WTC11 (cell line): ENCODE data around the gene BACH2. TPM values are rescaled to one million over a fixed set of nuclear protein-coding genes. Genes with fewer than 3 reads are reported as not detected.

ENCODE experiments used
- ATAC-seq: fragments of 200-7000 bp; cut with Tn5 transposase; 2 replicates; pipeline ENCODE4 v1.10.0; 2021; ENCODE audit warnings: mild to moderate bottlenecking, moderate library complexity
- CTCF ChIA-PET: fragments of 300-600 bp; sonication (Branson Sonifier 250); formaldehyde crosslinking; loops from one replicate; lab custom pipeline; 2021; ENCODE audit warnings: antibody characterized with exemption; lab: Charles Lee
- POLR2A ChIA-PET: fragments of 350-600 bp; sonication (Branson Sonifier 250); formaldehyde crosslinking; loops from one replicate; lab custom pipeline; 2021; ENCODE audit warnings: antibody characterized with exemption; lab: Charles Lee
- DNase-seq: peaks from one replicate; pipeline ENCODE4 v3.0.0; 2021; ENCODE audit warnings: low spot score
- H3K27ac Mint-ChIP-seq: 2 replicates; pipeline ENCODE4 v1.8.0; 2021; ENCODE audit warnings: mixed read lengths
- H3K27me3 Mint-ChIP-seq: 2 replicates; pipeline ENCODE4 v1.8.0; 2021; ENCODE audit warnings: low read depth, mild to moderate bottlenecking, moderate library complexity, mixed read lengths
- H3K36me3 Mint-ChIP-seq: 2 replicates; pipeline ENCODE4 v1.8.0; 2021; ENCODE audit warnings: mixed read lengths
- H3K4me1 Mint-ChIP-seq: 2 replicates; pipeline ENCODE4 v1.8.0; 2022; ENCODE audit warnings: mixed read lengths
- H3K4me3 Mint-ChIP-seq: 2 replicates; pipeline ENCODE4 v1.8.0; 2021; ENCODE audit warnings: mild to moderate bottlenecking, moderate library complexity, mixed read lengths
- H3K9me3 Mint-ChIP-seq: 2 replicates; pipeline ENCODE4 v1.8.0; 2021; ENCODE audit warnings: mixed read lengths
- ELF4 ChIP-seq: sonication (generic); formaldehyde crosslinking; IDR thresholded peaks from 2 replicates; pipeline ENCODE4 v1.8.1; 2022; ENCODE audit warnings: low read depth, mild to moderate bottlenecking, moderate library complexity, missing genetic modification reagents
- IRF2 ChIP-seq: sonication (generic); formaldehyde crosslinking; IDR thresholded peaks from 2 replicates; pipeline ENCODE4 v1.8.0; 2022; ENCODE audit warnings: low read depth, missing genetic modification reagents, borderline replicate concordance
- RELA ChIP-seq: sonication (generic); formaldehyde crosslinking; IDR thresholded peaks from 2 replicates; pipeline ENCODE4 v1.8.1; 2022; ENCODE audit warnings: missing genetic modification reagents, mild to moderate bottlenecking, borderline replicate concordance
- ZBTB21 ChIP-seq: sonication (generic); formaldehyde crosslinking; IDR thresholded peaks from 2 replicates; pipeline ENCODE4 v1.8.1; 2023; ENCODE audit warnings: mild to moderate bottlenecking, missing genetic modification reagents, borderline replicate concordance
- ZNF138 ChIP-seq: sonication (generic); formaldehyde crosslinking; conservative IDR thresholded peaks from 2 replicates; pipeline ENCODE4 v1.8.1; 2022; ENCODE audit warnings: mild to moderate bottlenecking, moderate library complexity, missing genetic modification reagents
- total RNA-seq: library from RNA; stranded (reverse); gene quantifications from 3 replicates; pipeline ENCODE4 v1.2.3, GENCODE V29; 2021
- TF ChIP-seq, protein P1 (sequence below): sonication (generic); formaldehyde crosslinking; IDR thresholded peaks from 2 replicates; pipeline ENCODE4 v1.8.1; 2023; ENCODE audit warnings: mild to moderate bottlenecking, missing genetic modification reagents
- TF ChIP-seq, protein P2 (sequence below): sonication (generic); formaldehyde crosslinking; IDR thresholded peaks from 2 replicates; pipeline ENCODE4 v1.8.1; 2023; ENCODE audit warnings: mild to moderate bottlenecking, missing genetic modification reagents, moderate library complexity
- TF ChIP-seq, protein P3 (sequence below): sonication (generic); formaldehyde crosslinking; conservative IDR thresholded peaks from 2 replicates; pipeline ENCODE4 v1.8.1; 2023; ENCODE audit warnings: mild to moderate bottlenecking, low read depth, missing genetic modification reagents, moderate library complexity
- TF ChIP-seq, protein P4 (sequence below): sonication (generic); formaldehyde crosslinking; IDR thresholded peaks from 2 replicates; pipeline ENCODE4 v1.8.0; 2022; ENCODE audit warnings: missing genetic modification reagents
- TF ChIP-seq, protein P5 (sequence below): fragments of 250-450 bp; sonication (Bioruptor Pico); IDR thresholded peaks from 2 replicates; pipeline ENCODE4 v1.9.0; 2021; ENCODE audit warnings: mild to moderate bottlenecking
- TF ChIP-seq, protein P6 (sequence below): sonication (generic); formaldehyde crosslinking; IDR thresholded peaks from 2 replicates; pipeline ENCODE4 v1.8.0; 2023; ENCODE audit warnings: mild to moderate bottlenecking, missing genetic modification reagents

The BACH2 gene
- total RNA-seq, 1 experiment from 2014 or later = 5.9 TPM

DNA sequence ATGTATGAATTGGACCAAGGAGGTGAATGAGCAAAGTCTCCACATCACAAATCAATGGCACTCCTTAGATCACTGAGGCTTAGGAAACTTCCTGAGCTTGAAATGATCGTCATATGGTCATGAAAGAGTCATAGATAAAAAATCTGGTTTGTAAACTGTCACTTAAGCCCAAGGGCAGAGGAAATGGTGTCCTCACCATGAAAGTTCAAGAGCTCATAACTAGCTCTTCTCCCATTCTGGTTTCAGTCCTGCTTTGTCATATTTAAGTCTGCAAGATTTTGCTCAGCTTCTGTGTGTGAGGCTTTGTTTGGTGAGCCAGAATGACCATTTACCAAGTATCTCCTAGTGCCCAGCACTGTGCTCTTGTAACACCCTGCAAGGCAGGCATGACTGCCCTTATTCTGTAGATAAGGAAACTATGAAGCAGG lies 341.9 kb downstream of the BACH2 start:
- Mint-ChIP-seq H3K4me3 (no peak overlapping the region), H3K36me3 (no peaks in the 10 kb centered on the region), H3K27ac (no peak overlapping the region), H3K4me1 (peaks cover 6% of the 10 kb centered on the region), H3K9me3 (no peaks in the 10 kb centered on the region), H3K27me3 (no peaks in the 10 kb centered on the region)
- ChIA-PET POLR2A (no interaction called here), CTCF (interaction anchor here (2.4 kb wide), 1 partner anchor 14 kb away, joined by 12 read pairs; no protein-coding TSS in a partner anchor)
- DNase-seq = no peak
- ATAC-seq = no peak
- TF ChIP-seq RELA (no peak), IRF2 (no peak), ELF4 (CRISPR knock-in tag) (no peak), ZNF138 (no peak)
- TF ChIP-seq, protein P1, sequence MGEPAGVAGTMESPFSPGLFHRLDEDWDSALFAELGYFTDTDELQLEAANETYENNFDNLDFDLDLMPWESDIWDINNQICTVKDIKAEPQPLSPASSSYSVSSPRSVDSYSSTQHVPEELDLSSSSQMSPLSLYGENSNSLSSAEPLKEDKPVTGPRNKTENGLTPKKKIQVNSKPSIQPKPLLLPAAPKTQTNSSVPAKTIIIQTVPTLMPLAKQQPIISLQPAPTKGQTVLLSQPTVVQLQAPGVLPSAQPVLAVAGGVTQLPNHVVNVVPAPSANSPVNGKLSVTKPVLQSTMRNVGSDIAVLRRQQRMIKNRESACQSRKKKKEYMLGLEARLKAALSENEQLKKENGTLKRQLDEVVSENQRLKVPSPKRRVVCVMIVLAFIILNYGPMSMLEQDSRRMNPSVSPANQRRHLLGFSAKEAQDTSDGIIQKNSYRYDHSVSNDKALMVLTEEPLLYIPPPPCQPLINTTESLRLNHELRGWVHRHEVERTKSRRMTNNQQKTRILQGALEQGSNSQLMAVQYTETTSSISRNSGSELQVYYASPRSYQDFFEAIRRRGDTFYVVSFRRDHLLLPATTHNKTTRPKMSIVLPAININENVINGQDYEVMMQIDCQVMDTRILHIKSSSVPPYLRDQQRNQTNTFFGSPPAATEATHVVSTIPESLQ (CRISPR knock-in tag) = no peak
- TF ChIP-seq, protein P2, sequence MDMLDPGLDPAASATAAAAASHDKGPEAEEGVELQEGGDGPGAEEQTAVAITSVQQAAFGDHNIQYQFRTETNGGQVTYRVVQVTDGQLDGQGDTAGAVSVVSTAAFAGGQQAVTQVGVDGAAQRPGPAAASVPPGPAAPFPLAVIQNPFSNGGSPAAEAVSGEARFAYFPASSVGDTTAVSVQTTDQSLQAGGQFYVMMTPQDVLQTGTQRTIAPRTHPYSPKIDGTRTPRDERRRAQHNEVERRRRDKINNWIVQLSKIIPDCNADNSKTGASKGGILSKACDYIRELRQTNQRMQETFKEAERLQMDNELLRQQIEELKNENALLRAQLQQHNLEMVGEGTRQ (CRISPR knock-in tag) = no peak
- TF ChIP-seq, protein P3, sequence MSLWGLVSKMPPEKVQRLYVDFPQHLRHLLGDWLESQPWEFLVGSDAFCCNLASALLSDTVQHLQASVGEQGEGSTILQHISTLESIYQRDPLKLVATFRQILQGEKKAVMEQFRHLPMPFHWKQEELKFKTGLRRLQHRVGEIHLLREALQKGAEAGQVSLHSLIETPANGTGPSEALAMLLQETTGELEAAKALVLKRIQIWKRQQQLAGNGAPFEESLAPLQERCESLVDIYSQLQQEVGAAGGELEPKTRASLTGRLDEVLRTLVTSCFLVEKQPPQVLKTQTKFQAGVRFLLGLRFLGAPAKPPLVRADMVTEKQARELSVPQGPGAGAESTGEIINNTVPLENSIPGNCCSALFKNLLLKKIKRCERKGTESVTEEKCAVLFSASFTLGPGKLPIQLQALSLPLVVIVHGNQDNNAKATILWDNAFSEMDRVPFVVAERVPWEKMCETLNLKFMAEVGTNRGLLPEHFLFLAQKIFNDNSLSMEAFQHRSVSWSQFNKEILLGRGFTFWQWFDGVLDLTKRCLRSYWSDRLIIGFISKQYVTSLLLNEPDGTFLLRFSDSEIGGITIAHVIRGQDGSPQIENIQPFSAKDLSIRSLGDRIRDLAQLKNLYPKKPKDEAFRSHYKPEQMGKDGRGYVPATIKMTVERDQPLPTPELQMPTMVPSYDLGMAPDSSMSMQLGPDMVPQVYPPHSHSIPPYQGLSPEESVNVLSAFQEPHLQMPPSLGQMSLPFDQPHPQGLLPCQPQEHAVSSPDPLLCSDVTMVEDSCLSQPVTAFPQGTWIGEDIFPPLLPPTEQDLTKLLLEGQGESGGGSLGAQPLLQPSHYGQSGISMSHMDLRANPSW (CRISPR knock-in tag) = no peak
- TF ChIP-seq, protein P4, sequence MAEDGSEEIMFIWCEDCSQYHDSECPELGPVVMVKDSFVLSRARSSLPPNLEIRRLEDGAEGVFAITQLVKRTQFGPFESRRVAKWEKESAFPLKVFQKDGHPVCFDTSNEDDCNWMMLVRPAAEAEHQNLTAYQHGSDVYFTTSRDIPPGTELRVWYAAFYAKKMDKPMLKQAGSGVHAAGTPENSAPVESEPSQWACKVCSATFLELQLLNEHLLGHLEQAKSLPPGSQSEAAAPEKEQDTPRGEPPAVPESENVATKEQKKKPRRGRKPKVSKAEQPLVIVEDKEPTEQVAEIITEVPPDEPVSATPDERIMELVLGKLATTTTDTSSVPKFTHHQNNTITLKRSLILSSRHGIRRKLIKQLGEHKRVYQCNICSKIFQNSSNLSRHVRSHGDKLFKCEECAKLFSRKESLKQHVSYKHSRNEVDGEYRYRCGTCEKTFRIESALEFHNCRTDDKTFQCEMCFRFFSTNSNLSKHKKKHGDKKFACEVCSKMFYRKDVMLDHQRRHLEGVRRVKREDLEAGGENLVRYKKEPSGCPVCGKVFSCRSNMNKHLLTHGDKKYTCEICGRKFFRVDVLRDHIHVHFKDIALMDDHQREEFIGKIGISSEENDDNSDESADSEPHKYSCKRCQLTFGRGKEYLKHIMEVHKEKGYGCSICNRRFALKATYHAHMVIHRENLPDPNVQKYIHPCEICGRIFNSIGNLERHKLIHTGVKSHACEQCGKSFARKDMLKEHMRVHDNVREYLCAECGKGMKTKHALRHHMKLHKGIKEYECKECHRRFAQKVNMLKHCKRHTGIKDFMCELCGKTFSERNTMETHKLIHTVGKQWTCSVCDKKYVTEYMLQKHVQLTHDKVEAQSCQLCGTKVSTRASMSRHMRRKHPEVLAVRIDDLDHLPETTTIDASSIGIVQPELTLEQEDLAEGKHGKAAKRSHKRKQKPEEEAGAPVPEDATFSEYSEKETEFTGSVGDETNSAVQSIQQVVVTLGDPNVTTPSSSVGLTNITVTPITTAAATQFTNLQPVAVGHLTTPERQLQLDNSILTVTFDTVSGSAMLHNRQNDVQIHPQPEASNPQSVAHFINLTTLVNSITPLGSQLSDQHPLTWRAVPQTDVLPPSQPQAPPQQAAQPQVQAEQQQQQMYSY (CRISPR knock-in tag) = no peak
- TF ChIP-seq, protein P5, sequence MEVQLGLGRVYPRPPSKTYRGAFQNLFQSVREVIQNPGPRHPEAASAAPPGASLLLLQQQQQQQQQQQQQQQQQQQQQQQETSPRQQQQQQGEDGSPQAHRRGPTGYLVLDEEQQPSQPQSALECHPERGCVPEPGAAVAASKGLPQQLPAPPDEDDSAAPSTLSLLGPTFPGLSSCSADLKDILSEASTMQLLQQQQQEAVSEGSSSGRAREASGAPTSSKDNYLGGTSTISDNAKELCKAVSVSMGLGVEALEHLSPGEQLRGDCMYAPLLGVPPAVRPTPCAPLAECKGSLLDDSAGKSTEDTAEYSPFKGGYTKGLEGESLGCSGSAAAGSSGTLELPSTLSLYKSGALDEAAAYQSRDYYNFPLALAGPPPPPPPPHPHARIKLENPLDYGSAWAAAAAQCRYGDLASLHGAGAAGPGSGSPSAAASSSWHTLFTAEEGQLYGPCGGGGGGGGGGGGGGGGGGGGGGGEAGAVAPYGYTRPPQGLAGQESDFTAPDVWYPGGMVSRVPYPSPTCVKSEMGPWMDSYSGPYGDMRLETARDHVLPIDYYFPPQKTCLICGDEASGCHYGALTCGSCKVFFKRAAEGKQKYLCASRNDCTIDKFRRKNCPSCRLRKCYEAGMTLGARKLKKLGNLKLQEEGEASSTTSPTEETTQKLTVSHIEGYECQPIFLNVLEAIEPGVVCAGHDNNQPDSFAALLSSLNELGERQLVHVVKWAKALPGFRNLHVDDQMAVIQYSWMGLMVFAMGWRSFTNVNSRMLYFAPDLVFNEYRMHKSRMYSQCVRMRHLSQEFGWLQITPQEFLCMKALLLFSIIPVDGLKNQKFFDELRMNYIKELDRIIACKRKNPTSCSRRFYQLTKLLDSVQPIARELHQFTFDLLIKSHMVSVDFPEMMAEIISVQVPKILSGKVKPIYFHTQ (CRISPR knock-in tag) = no peak

DNA sequence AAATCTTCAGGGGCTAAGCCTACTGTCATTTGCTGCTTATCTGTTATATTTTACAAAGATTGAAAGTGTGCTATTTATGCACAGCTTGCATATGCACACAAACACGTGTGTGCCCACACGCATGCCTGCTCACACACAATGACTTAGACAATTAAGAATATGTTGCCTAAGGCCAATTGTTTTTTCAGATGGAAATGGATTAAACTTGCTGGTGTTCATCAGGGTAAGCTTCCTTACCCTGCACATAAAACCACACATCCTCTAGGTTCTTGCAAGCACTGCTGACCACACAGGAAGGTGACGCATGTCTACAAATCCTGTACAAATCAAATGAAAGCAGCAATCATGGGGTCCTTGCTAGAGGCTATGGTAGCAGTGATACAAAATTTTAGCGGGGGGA lies 344.0 kb downstream of the BACH2 start:
- no peak overlapping the region for H3K27ac Mint-ChIP-seq
- H3K9me3 Mint-ChIP-seq = no peaks in the 10 kb centered on the region
- ChIA-PET CTCF (interaction anchor here (2.0 to 3.9 kb wide), 2 partner anchors 12 to 332 kb away, joined by 6 to 42 read pairs; no protein-coding TSS in a partner anchor), POLR2A (no interaction called here)
- H3K4me3 Mint-ChIP-seq = no peak overlapping the region
- no peak for DNase-seq
- H3K36me3 Mint-ChIP-seq = no peaks in the 10 kb centered on the region
- ATAC-seq = no peak
- no peaks in the 10 kb centered on the region for H3K27me3 Mint-ChIP-seq
- TF ChIP-seq ZBTB21 (CRISPR knock-in tag) = no peak
- TF ChIP-seq, protein P6, sequence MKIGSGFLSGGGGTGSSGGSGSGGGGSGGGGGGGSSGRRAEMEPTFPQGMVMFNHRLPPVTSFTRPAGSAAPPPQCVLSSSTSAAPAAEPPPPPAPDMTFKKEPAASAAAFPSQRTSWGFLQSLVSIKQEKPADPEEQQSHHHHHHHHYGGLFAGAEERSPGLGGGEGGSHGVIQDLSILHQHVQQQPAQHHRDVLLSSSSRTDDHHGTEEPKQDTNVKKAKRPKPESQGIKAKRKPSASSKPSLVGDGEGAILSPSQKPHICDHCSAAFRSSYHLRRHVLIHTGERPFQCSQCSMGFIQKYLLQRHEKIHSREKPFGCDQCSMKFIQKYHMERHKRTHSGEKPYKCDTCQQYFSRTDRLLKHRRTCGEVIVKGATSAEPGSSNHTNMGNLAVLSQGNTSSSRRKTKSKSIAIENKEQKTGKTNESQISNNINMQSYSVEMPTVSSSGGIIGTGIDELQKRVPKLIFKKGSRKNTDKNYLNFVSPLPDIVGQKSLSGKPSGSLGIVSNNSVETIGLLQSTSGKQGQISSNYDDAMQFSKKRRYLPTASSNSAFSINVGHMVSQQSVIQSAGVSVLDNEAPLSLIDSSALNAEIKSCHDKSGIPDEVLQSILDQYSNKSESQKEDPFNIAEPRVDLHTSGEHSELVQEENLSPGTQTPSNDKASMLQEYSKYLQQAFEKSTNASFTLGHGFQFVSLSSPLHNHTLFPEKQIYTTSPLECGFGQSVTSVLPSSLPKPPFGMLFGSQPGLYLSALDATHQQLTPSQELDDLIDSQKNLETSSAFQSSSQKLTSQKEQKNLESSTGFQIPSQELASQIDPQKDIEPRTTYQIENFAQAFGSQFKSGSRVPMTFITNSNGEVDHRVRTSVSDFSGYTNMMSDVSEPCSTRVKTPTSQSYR = no peak
- peaks cover 6% of the 10 kb centered on the region for H3K4me1 Mint-ChIP-seq
